ENCODE results near the gene ESR2.
"Not testable (repeated sequence)": the region's sequence is repeated elsewhere in the genome, so short reads cannot be mapped to it uniquely, and the experiment has no call there.

Gene ESR2

GRCh38 chr14:64088647-64088964, 205.6 kb downstream of the ESR2 start:
- no peak for DNase-seq (ENCODE audit: low spot score)

GRCh38 chr14:64082837-64083236, 211.3 kb downstream of the ESR2 start:
- no peak for DNase-seq (ENCODE audit: low spot score)

- DNase-seq (ENCODE audit: low spot score): no peak
Observed at GRCh38 chr14:64081174-64081746, 212.9 kb downstream of the ESR2 start.

- DNase-seq (ENCODE audit: low spot score): no peak
Observed at GRCh38 chr14:64080452-64080851, 213.7 kb downstream of the ESR2 start.

GRCh38 chr14:64075613-64076005, 218.6 kb downstream of the ESR2 start:
- DNase-seq (ENCODE audit: low spot score): no peak

GRCh38 chr14:64074961-64075612, 219.1 kb downstream of the ESR2 start:
- no peak for DNase-seq (ENCODE audit: low spot score)

- DNase-seq (ENCODE audit: low spot score): peak; percentile 8
Observed at GRCh38 chr14:64069634-64070359, 224.4 kb downstream of the ESR2 start.

- no peak for DNase-seq (ENCODE audit: low spot score)
Observed at GRCh38 chr14:64064447-64064846, 229.7 kb downstream of the ESR2 start.

GRCh38 chr14:64062381-64063115, 231.6 kb downstream of the ESR2 start:
- DNase-seq (ENCODE audit: low spot score): no peak

GRCh38 chr14:64061706-64062105, 232.5 kb downstream of the ESR2 start:
- no peak for DNase-seq (ENCODE audit: low spot score)

- DNase-seq (ENCODE audit: low spot score): no peak
Observed at GRCh38 chr14:64061115-64061514, 233.1 kb downstream of the ESR2 start.

GRCh38 chr14:64060648-64061096, 233.5 kb downstream of the ESR2 start:
- peak; percentile 12 for DNase-seq (ENCODE audit: low spot score)

- no peak for DNase-seq (ENCODE audit: low spot score)
Observed at GRCh38 chr14:64060199-64060545, 234.0 kb downstream of the ESR2 start.

- no peak for DNase-seq (ENCODE audit: low spot score)
Observed at GRCh38 chr14:64059454-64060198, 234.5 kb downstream of the ESR2 start.

GRCh38 chr14:64053694-64054669, 240.2 kb downstream of the ESR2 start:
- no peak for DNase-seq (ENCODE audit: low spot score)

GRCh38 chr14:64049616-64050381, 244.4 kb downstream of the ESR2 start:
- no peak for DNase-seq (ENCODE audit: low spot score)

- DNase-seq (ENCODE audit: low spot score): no peak
Observed at GRCh38 chr14:64045091-64045490, 249.1 kb downstream of the ESR2 start.

GRCh38 chr14:64043296-64043695, 250.9 kb downstream of the ESR2 start:
- not testable (repeated sequence) for DNase-seq (ENCODE audit: low spot score)

- no peak for DNase-seq (ENCODE audit: low spot score)
Observed at GRCh38 chr14:64040044-64040443, 254.1 kb downstream of the ESR2 start.

- no peak for DNase-seq (ENCODE audit: low spot score)
Observed at GRCh38 chr14:64038841-64039542, 255.2 kb downstream of the ESR2 start.

Data from HuH-7.5 (cell line).